Fibroblast of villous mesenchyme (primary cell): Measurements from ENCODE around the gene HAS3. TPM values are rescaled to one million over a fixed set of nuclear protein-coding genes. Genes with fewer than 3 reads are reported as not detected.

Experiments
- DNase-seq: peaks from one replicate; pipeline ENCODE4 v3.0.0-alpha.2; 2010; ENCODE audit warnings: low read depth
- H3K4me3 ChIP-seq: 2 replicates; pipeline ENCODE4 v1.5.1; 2011; ENCODE audit warnings: low read depth, mild to moderate bottlenecking, low read length
- total RNA-seq: library from RNA; depleted of rRNA; stranded (reverse); fragments of >200 nt; gene quantifications from 2 replicates; pipeline ENCODE4 v1.2.3, GENCODE V29; 2012
- TF ChIP-seq, protein P1 (sequence below): IDR thresholded peaks from 2 replicates; pipeline ENCODE4 v1.5.1; 2012; ENCODE audit warnings: low read depth, mild to moderate bottlenecking, low read length; ENCODE audit not compliant: insufficient read depth

The HAS3 gene
- total RNA-seq, 1 donor = 0.43 TPM

DNA sequence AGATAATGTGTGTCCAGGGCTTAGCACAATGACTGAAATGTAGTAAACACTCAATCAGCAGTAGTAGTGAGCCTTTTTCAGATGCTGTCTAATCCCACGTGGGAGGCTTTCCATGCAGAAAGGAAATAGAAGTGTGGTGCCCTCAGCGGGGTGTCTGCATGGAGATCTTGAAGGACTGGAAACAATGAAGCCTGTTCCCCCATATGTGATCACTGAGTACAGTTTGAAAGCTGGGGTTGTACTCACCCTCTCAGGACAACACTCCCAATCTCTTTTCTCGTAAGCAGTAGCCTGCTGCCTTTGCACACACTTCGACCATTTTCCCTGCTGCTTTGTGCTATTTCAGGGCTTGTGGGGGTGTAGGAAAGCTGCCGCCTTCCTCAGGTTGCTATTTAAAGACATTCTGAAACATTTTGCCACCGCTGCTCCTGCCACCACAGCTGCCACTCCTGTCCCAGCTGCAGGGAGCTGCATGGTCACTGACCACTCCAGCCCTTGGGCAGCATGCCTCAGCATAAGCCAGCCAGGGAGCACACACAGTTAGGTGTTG lies 40.6 kb upstream of the HAS3 start:
- H3K4me3 ChIP-seq = no peak overlapping the region
- TF ChIP-seq, protein P1, sequence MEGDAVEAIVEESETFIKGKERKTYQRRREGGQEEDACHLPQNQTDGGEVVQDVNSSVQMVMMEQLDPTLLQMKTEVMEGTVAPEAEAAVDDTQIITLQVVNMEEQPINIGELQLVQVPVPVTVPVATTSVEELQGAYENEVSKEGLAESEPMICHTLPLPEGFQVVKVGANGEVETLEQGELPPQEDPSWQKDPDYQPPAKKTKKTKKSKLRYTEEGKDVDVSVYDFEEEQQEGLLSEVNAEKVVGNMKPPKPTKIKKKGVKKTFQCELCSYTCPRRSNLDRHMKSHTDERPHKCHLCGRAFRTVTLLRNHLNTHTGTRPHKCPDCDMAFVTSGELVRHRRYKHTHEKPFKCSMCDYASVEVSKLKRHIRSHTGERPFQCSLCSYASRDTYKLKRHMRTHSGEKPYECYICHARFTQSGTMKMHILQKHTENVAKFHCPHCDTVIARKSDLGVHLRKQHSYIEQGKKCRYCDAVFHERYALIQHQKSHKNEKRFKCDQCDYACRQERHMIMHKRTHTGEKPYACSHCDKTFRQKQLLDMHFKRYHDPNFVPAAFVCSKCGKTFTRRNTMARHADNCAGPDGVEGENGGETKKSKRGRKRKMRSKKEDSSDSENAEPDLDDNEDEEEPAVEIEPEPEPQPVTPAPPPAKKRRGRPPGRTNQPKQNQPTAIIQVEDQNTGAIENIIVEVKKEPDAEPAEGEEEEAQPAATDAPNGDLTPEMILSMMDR = no peak
- DNase-seq = no peak

DNA sequence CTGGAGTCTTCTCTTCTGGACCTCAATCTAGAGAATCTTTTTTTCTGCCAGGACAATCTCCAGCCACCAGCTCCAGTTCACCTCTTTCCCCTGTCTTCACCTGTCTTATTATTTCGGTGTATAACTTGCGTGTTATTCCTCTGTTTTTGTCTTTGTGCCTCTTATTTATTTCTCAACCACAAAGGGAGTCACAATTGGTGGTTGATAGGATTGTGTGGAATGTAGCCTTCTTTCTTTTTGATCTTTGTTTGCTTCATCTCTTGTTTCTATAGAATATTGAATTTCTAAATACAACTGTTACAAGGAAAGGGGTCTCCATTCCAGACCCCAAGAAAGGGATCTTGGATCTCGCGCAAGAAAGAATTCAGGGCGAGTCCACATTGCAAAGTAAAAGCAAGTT lies 35.9 kb upstream of the HAS3 start:
- H3K4me3 ChIP-seq = no peak overlapping the region
- no peak for DNase-seq
- TF ChIP-seq, protein P1 = no peak

DNA sequence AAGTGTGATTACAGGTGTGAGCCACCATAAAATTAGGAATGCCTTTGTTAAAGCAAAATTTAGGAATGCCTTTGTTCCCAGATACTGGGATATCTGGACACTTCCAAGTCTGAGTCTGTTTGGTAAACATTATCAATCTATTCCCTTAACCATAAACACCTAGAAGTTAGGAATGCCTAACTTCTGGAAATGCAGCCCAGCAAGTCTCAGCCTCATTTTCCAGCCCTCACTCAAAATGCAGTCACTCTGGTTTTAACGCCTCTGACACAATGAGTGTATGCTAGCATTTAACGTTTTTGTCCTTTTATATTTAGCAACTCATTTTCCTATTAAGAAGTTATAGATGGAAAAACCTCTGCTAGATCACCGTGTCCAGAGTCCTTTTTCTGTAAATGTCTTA lies 34.4 kb upstream of the HAS3 start:
- TF ChIP-seq, protein P1 = no peak
- H3K4me3 ChIP-seq = no peak overlapping the region
- no peak for DNase-seq

DNA sequence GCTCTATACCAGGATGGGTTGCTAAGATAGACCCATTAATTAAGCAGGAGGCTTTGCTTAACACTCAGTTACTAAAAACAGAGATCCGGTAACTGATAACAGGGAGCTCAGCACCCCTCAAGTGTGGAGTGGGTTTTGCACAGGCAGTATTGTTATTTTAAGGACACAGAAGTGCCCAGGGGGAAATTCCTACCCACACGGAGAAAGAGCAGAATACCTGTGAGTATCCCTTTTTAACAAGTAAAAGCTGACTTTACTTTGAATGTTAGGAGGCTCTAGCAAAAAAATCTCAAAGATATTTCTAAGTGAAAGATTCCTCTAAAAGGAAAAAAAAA lies 32.8 kb upstream of the HAS3 start:
- DNase-seq = no peak
- no peak overlapping the region for H3K4me3 ChIP-seq
- TF ChIP-seq, protein P1 = no peak

DNA sequence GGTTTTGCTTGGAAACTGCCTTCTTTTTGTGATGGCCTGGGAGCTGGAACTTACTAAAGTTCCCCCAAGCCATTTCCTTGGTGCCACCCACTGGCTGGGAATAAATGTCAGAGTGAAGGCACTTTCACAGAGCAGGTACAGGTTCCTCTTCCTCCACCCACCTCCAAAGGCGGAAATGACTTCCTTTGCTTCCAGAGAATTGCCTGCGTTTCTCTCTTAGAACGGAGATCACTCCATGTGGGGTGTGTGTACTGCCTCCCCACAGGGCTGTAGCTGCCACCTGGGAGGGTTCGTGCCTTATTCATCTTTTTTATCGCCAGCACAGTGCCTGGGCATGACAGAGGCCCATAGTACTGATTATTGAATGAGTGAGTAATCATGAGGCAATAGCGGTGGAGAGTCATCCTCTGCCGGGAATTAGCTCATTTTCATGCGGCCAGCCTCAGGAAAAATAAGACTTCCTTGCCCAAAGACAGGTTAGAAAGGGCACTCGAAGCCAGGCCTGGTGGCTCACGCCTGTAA lies 32.2 kb upstream of the HAS3 start:
- DNase-seq = peak; percentile 64

DNA sequence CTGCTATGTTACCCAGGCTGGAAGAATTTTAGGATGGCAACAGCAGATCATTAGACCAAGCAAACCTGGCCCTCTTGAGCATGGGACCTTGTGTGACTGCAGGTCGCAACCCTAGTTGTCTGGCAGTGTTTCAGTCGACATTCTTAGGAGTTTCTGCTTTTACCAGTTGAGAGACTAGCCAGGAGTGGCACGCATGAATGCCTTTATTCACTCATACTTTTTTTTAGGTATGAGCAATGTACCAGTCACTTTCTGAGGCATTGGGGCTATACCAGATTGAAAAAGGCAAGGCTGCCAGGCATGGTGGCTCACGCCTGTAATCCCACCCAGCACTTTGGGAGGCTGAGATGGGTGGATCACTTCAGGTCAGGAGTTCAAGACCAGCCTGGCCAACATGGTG lies 28.2 kb upstream of the HAS3 start:
- TF ChIP-seq, protein P1 = no peak
- DNase-seq = no peak
- no peak overlapping the region for H3K4me3 ChIP-seq

More for the DNA sequence above, 32.2 kb upstream of the HAS3 start:
- TF ChIP-seq, protein P1 = no peak
- H3K4me3 ChIP-seq = no peak overlapping the region

DNA sequence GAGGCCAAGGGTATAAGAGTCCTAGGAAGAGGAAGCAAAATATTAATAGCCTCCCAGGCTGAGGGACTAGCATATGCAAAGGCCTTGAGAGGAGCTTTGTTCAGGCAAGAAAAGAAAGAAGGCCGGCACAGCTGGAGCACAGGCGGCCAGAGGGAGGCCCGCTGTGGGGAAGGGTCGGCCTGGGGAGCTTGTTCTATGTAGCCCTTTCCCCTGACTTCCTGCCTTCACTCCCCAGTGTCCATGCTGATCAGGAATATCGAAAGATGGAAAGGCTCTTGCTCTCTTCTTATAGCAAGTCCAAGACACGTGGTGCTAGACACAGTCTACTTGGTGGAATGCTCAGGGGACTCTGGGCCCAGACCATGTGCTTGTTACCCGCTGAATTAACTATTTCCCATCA lies 27.4 kb upstream of the HAS3 start:
- no peak overlapping the region for H3K4me3 ChIP-seq
- no peak for DNase-seq
- TF ChIP-seq, protein P1 = no peak
